TTC549 (cell line): Measurements from ENCODE around the gene HMGXB4.

Experiments
- FAIRE-seq: peaks from 2 replicates; lab custom pipeline; 2012; peaks lifted over from hg19 to GRCh38; lab: Jason Lieb, UNC

HMGXB4 gene

GRCh38 chr22:35258191-35258988 lies 1.1 kb downstream of the HMGXB4 start:
- no peak for FAIRE-seq

GRCh38 chr22:35264986-35265385 lies 7.7 kb downstream of the HMGXB4 start:
- FAIRE-seq: no peak

- no peak for FAIRE-seq
These were observed 9.0 kb downstream of the HMGXB4 start for GRCh38 chr22:35266277-35266676.

GRCh38 chr22:35269630-35270029 lies 12.3 kb downstream of the HMGXB4 start:
- no peak for FAIRE-seq

GRCh38 chr22:35274154-35274871 lies 17.0 kb downstream of the HMGXB4 start:
- no peak for FAIRE-seq

GRCh38 chr22:35275580-35275979 lies 18.3 kb downstream of the HMGXB4 start:
- FAIRE-seq: no peak

- no peak for FAIRE-seq
These were observed 18.7 kb downstream of the HMGXB4 start for GRCh38 chr22:35276019-35276418.

- no peak for FAIRE-seq
These were observed 30.8 kb downstream of the HMGXB4 start for GRCh38 chr22:35288116-35288515.

- FAIRE-seq: no peak
These were observed 35.5 kb downstream of the HMGXB4 start for GRCh38 chr22:35292786-35293185.

GRCh38 chr22:35296051-35296450 lies 38.8 kb downstream of the HMGXB4 start:
- no peak for FAIRE-seq

- no peak for FAIRE-seq
These were observed 42.0 kb downstream of the HMGXB4 start for GRCh38 chr22:35299217-35299672.

GRCh38 chr22:35299673-35300499 lies 42.6 kb downstream of the HMGXB4 start, which contains the start of gene TOM1:
TOM1 (plus strand) TSS chr22:35299894; CDS start chr22:35299929, 35 bp downstream.
- peak; percentile 80 for FAIRE-seq

- FAIRE-seq: no peak
These were observed 44.1 kb downstream of the HMGXB4 start for GRCh38 chr22:35301372-35301874.

- no peak for FAIRE-seq
These were observed 45.8 kb downstream of the HMGXB4 start for GRCh38 chr22:35303029-35303624.

GRCh38 chr22:35305525-35306070 lies 48.3 kb downstream of the HMGXB4 start:
- FAIRE-seq: no peak

GRCh38 chr22:35306350-35306967 lies 49.2 kb downstream of the HMGXB4 start:
- FAIRE-seq: no peak

GRCh38 chr22:35307372-35307771 lies 50.1 kb downstream of the HMGXB4 start:
- FAIRE-seq: no peak

- no peak for FAIRE-seq
These were observed 50.6 kb downstream of the HMGXB4 start for GRCh38 chr22:35307892-35308291.

- FAIRE-seq: no peak
These were observed 51.3 kb downstream of the HMGXB4 start for GRCh38 chr22:35308480-35309021.
